ENCODE data around the gene SP3.

The SP3 gene

GRCh38 chr2:173948198-173948597, 17.0 kb downstream of the SP3 start:
- no peak for TF ChIP-seq CTCF (conservative IDR thresholded peaks at IDR 0.05; ENCODE audit: low read depth, low read length)
- H3K4me3 ChIP-seq (ENCODE audit: low read depth, low read length), result no peak overlapping the region
- no peak for DNase-seq (ENCODE audit: low read depth)

- TF ChIP-seq CTCF (conservative IDR thresholded peaks at IDR 0.05; ENCODE audit: low read depth, low read length), result no peak
- peak; percentile 47 for DNase-seq (ENCODE audit: low read depth)
- H3K4me3 ChIP-seq (ENCODE audit: low read depth, low read length), result no peak overlapping the region
Measured at GRCh38 chr2:173947131-173947530, 18.0 kb downstream of the SP3 start.

GRCh38 chr2:173943738-173944137, 21.4 kb downstream of the SP3 start:
- no peak for DNase-seq (ENCODE audit: low read depth)
- no peak for TF ChIP-seq CTCF (conservative IDR thresholded peaks at IDR 0.05; ENCODE audit: low read depth, low read length)
- H3K4me3 ChIP-seq (ENCODE audit: low read depth, low read length), result no peak overlapping the region

- TF ChIP-seq CTCF (conservative IDR thresholded peaks at IDR 0.05; ENCODE audit: low read depth, low read length), result no peak
- H3K4me3 ChIP-seq (ENCODE audit: low read depth, low read length), result no peak overlapping the region
Measured at GRCh38 chr2:173942861-173943523, 22.2 kb downstream of the SP3 start.

GRCh38 chr2:173941567-173941966, 23.6 kb downstream of the SP3 start:
- H3K4me3 ChIP-seq (ENCODE audit: low read depth, low read length), result no peak overlapping the region
- DNase-seq (ENCODE audit: low read depth), result no peak
- no peak for TF ChIP-seq CTCF (conservative IDR thresholded peaks at IDR 0.05; ENCODE audit: low read depth, low read length)

More at GRCh38 chr2:173942861-173943523, 22.2 kb downstream of the SP3 start:
- DNase-seq (ENCODE audit: low read depth), result no peak

- TF ChIP-seq CTCF (conservative IDR thresholded peaks at IDR 0.05; ENCODE audit: low read depth, low read length), result no peak
- DNase-seq (ENCODE audit: low read depth), result no peak
- no peak overlapping the region for H3K4me3 ChIP-seq (ENCODE audit: low read depth, low read length)
Measured at GRCh38 chr2:173940208-173941020, 24.8 kb downstream of the SP3 start.
